COR-L47 (cell line): ENCODE data around the gene OTUD4.
"Not testable (repeated sequence)": the region's sequence is repeated elsewhere in the genome, so short reads cannot be mapped to it uniquely, and the experiment has no call there.

Experiments used
- DNase-seq: peaks from one replicate; lab custom pipeline; 2025; lab: John Stamatoyannopoulos, UW

Gene OTUD4

DNA sequence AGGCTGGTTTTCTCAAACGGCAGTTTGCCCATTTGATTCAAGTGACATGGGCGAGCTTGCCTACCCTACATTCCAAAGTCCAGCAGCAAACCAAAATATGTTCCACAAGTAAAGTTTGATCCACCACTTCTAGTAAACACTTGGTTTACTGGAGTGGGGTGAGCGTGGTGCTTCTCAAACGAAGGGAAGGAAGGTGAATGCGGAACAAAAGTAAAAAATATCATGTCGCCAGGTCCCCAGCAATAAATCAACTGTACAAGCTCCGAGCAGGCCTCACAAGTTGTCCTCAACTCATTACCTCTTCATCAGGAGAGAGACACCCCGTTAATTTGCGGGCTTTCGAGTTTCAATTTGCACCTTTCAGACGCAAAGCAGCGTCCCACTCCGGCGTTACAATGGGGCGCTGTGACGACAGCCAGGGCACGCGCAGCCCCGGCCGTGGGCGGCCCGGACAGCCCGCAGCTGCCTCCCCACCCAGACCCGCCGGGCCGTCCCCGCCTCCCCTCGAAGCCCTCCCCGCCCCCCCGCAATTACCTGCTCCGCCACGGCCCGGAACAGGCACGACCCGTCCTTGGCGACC lies 1.0 kb downstream of the OTUD4 start:
- DNase-seq: peak; percentile 20

DNA sequence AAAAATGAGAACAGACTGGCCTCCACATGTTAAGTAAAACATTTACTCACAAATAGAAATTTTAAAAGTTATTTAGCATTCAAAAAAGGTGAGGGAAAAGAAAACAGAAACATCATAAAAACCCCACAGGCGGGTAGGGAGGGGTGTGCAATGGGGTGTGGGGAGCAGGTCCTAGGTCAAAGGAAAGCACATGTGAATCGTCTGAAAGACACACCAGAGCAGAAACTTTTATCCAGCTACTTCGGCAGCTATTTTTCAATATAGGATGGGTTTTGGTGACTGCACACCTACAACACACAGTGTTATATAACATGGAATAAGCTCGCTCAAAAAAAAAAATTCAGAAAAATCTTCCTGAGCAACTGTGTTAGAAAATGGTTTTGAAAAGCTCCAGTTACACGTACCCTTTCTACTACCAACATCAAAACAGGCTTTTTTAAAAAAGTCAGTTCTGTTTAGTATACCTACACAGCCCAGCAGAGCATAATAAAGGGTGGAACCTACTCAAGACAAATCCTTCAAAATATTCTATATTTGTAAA lies 1.6 kb downstream of the OTUD4 start:
- no peak for DNase-seq

DNA sequence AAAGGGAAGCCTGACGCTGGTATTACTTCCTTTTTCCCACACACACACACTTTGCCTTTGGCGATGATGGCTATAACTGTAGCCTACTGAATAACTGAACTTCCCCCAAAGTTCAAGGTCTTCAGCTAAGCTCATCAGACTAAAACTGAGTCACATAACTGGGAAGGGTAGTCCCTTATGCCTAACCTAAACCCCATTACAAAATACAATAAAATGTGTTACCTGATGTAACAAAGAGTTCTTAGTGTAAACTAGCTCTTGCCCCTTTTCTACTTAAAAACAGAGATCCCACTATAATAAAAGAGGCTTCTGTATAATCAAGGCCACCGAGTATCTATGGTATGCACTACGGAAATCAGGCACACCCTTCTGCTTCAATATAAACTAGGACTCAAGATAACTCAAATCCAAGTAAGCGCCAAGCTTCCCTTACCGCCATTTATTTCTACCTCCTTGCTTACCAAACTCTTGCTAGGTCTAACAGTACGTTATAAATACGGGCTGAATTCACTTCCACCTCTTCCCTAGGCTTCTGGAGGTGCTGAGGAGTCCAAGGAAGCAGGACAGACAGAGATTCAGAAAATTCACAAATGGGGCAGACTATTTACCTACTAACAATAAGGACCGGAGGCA lies 2.4 kb downstream of the OTUD4 start:
- no peak for DNase-seq

DNA sequence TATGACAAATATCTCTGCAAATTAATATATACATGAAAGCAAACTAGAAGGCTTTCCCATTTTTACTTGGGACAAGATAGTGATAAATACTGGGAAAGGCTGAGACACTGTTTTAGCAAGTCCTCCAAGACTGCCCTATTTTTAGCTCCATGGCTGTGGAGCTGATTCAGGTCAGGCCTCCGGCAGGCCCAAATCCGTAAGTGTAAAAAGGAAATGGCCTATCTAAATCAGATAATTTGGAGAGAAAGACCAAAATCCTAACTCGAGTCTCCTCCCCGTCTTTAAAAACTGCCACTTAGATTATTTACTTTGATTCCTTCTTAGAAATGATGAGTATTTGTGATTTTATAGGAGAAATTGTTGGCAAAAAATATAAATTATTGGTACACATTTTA lies 2.9 kb downstream of the OTUD4 start:
- no peak for DNase-seq

DNA sequence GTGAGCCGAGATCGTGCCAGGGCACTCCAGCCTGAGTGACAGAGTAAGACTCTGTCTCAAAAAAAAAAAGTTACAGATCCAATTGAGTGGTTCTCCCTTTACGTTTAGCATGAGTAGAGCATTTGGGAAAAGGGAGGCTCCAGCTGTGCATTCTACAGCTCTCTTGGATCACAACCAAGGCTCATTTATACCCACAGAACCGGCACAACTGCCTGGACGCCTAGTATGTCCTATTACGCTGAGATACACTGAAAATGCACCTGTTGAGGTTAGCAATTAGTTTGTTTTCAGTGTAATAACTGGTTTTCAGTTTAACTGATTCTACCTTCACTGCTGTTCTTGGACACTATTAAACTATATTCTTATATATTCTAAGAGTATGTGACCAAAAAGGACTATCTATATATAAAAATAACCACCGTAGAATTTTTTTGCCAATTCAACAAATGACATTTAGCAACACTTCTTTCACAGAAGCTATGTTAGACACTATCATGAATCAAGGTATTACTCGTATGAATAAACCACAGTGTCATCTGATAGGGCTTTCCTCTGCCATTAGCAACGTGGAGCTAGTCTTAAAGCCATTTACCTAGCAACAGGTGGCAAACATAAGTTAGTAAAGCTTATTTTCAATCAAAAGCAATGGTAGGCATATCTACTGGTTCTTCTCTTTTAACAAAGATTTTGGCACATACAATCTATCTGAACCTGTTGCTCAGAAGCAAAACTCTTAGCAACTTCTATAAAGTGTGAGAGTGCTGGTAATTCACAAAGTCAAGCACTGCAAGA lies 3.6 kb downstream of the OTUD4 start:
- no peak for DNase-seq

DNA sequence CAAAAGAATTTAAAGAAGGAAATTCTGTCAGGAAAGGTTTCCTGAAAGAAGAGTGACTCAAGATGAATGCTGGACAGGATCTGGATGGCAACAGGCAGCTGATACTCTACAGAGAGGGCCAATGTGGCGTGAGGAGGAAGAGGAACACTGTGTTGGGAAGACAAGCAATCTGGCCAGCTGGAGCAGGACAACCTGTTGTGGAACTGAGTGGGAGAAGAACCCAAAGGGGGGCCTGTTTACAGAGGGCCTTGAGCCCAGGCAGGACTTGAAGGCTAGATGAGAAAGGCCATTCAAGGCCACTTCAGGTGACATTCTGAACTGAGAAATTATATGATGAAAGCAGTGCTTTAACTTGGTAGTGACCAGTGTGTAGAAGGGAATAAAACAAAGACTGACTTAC lies 8.5 kb downstream of the OTUD4 start:
- DNase-seq: no peak

DNA sequence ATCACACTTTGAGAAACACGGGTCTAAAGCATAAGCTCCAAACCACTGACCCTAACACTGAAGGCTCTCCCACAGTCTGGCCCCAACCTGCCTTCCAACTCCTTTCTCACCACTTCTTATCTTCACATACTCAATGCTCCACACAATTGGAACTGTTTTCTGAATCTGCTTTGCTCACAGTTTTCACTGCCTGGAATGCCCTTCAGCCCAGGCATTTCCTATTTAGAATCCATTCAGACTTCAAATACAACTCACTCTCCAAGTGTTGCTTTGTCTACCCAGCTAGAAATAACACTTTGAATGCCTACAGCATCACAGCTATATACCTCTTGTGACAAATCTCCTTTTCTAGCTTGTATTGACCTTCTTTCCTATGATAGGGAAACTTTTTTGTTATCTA lies 10.2 kb downstream of the OTUD4 start:
- DNase-seq: no peak

DNA sequence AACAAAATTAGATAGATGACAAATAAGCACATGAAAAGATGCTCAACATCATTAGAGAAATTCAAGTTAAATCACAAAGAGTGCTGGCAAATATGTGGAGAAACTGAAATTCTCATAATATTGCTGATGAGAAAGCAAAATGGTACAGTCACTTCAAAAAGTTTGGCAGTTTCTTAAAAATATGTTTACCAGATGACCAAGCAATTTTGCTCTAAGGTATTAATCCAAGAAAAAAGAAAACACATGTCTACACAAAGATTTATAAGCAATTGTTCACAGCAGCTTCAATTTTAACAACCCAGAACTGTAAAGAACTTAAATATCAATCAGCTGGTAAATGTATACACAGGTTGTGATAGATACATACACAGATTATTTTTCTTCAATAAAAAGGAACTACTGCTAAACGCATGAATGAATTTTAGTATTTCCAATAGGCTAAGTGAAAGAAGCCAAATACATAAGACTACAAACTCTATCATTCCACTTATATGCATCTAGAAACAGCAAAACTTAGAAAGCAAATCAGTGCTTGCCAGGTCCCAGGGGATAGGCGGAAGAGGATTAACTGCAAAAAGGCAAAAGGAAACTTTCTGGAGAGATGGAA lies 11.7 kb downstream of the OTUD4 start:
- no peak for DNase-seq

DNA sequence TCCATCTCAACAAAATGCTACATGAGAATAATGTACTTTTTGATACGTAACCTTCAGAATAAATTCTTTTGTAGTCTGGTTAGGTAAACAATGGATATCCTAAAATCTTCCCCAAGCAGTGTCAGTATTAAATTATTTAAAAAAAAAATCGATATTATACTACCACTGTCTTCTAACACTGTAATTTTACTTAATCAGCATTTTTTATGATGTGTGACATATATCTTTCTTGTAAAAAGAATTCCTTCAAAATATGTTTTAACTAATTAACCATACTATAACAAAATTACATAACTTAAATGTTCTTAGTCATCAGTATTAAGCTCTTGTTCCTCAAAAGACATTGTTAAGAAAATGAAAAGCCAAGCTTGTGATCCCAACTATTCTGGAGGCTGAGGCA lies 12.5 kb downstream of the OTUD4 start:
- no peak for DNase-seq

DNA sequence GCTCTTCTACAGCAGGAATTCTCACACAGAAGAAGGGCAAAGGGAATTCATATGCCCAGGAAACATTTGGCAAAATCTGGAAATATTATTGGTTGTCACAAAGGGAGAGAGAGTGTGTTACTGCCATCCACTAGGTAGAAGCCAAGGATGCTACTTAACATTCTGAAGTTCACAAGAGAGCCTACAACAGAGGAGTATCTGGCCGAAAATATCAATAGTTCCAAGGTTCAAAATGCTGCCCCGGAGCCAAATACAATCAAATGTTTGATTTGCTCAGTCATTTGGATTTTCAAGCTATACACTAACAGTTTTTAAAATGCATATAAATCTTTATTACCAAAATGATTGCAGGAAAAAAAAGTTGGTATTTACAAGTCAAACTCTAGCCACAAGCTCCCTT lies 18.8 kb downstream of the OTUD4 start:
- no peak for DNase-seq

DNA sequence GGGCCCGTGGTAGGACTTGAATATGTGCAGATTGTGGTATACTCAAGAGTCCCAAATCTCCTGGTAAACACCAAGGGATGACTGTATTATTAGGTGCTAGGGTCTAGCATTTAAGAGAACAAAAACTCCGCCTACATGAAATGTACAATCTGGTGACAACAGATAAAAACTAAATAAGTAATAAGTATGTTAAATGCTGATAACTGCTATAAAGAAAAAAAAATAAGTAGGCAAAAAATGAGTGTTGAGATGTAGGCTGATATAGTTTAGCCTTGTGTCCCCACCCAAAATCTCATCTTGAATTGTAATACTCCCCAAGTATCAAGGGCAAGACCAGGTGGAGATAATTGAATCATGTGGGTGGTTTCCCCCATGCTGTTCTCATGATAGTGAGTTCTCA lies 23.4 kb downstream of the OTUD4 start:
- DNase-seq: no peak

DNA sequence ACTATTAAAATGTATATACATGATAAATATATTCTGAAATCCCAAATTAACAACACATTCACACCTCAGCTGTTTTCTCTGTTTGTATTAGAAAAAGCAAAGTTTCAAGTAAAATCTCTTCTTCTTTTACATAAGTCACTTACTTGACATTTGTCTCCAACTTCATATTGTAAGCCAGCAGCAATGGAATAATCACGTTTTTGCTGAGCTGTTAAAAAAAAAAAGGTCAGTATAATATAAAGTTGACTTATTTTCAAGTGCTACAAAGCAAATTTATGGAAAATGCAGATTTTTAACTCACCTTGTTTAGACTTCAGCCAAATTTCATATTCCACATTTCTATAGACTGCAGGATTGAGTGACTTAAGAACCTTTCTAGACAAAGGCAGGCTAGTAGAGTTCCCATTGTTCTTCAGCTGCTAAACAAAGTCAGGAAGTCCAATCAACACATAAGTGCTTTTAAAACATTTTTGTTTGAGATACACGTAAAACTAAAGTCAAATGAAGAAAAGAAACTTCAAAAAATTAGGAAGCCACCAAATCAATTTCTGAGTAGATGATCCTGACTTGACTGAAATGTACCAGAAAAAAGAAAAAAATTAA lies 25.0 kb downstream of the OTUD4 start:
- DNase-seq: no peak

DNA sequence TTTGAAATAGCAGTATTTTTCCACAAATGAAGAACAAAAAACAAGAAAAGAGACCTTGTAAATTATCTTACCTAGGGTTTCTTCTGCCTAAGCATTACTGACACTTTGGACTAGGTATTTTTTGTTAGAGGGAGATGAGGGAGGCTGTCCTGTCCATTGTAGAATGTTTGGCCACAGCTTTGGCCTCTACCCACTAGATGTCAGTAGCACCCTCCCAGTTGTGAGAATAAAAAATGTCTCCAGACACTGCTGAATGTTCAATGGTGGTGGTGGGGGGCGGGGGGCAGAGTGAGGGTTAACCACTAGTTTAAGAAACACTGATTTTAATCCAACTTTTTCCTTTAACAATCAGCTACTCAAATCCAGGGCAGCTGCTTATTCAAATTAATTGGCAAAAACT lies 25.8 kb downstream of the OTUD4 start:
- peak; percentile 3 for DNase-seq

DNA sequence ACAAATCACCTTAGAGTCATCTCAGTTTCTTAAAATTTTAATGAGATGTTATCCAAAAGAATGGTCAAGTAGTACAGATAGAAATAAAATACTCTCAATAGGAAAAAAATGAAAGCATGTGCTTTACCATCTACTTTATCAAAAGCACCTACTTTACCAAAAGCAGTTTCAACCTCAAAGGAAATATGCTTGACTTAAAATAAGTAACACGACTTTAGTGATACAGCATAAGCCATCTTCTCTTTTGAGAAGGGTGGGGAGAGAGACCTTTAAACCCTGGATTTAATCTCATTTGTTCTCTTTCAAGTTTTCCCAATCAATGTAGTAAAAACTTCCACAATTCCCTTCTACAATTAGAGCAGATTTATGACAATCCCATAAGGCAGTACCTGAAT lies 26.5 kb downstream of the OTUD4 start:
- DNase-seq: no peak

DNA sequence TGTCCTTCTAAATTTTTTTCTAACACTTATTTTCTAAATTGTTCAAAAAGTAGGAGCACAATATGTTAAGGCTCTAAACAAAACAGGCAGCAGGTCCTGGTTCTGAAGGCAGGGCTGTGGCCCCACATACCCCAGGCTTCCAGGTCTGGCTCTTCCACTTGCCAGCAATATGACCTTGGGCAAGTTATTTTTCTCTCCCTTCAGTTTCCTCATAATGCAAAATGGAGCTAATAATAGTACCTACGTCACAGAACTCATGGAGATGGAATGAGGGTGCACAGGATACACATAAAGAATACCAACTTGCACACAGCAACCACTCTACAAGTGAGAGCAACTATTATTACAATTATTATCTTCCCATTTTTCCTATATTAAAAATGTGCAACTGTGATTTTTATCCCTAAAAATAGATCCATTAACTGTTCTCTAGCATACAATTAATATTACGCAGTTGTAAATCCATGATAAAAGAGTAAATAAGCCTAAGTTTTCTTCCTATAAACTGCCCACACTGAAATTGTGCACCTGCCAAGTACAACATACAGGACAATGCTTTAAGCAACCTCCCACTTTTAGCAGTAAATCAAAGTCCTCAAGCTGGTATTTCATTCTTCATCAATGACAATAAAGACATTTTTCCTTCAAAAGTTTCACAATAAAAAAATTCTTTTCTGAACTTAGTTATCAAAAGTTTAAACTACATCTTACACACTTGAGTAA lies 27.0 kb downstream of the OTUD4 start:
- no peak for DNase-seq

DNA sequence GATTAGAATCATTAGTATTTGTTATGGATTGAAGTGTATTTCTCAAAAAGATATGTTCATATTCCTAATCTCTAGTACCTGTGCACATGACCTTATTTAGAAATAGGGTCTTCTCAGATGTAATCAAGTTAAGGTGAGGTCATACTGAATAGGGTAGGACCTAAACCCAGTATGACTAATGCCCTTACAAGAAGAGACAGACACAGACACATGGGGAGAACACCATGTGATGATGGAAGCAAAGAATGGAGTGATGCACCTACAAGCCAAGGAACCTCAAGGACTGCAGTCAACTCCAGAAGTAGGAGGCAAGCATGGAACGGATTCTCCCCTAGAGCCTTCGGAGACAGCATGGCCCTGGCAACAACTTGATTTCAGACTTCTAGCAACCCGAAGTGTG lies 31.4 kb downstream of the OTUD4 start:
- DNase-seq: no peak

DNA sequence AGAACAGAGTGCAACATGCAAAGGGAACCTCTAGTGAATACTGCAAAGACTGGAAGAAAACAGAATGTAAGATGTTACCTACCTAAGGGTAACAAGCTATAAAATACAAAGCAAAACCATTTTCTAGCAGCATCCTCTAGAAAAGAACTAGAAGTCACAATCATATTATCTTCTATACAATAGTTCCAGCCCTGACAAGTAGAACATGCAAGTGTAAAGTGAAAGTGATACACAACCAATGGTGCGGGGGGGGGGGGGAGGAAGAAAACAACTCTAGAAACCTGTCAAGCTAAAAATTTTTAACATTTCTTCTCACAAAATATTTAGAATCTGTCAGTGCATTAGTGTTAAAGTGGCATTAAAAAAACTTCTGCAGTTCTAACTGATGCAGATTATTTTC lies 44.2 kb downstream of the OTUD4 start:
- not testable (repeated sequence) for DNase-seq

DNA sequence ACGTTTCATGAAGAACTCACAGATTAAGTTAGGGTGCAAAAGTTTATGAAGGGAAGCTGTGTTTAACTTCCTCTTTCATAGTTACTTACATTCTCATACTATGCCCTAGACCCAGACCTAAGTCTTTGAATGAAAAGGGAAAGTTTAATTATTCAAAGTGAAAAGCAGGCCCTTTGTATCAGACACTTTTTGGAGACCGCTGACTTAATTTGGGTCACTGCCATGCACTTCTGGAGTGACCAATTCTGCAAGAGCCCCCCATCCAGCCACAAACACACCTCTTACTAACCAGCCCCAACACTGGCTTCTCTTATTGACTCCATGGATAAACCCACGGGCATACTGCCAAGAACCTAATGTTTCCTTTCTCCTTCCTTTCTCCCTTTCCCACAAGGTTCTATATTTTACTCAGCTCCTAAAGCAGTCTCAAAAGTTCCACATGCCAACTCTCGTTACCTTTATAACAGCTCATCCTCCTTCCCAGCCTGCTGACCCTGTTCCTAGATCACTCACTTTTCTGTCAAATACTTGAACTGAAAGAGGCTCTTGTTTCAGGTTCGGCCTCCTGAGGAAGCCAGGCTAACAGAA lies 47.8 kb downstream of the OTUD4 start:
- peak; percentile 5 for DNase-seq

DNA sequence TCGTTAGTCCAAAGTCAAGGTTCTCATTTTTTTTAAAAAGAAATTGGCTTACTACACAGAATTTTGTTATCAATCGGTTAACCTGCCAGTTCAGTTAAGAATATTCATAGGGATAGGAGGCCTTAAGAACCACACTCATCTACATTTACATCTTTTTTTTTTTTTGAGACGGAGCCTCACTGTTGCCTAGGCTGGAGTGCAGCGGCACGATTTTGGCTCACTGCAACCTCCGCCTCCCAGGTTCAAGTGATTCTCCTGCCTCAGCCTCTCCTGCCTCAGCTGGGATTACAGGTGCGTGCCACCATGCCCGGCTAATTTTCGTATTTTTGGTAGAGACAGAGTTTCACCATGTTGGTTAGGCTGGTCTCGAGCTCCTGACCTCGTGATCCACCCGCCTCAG lies 48.5 kb downstream of the OTUD4 start:
- DNase-seq: no peak

DNA sequence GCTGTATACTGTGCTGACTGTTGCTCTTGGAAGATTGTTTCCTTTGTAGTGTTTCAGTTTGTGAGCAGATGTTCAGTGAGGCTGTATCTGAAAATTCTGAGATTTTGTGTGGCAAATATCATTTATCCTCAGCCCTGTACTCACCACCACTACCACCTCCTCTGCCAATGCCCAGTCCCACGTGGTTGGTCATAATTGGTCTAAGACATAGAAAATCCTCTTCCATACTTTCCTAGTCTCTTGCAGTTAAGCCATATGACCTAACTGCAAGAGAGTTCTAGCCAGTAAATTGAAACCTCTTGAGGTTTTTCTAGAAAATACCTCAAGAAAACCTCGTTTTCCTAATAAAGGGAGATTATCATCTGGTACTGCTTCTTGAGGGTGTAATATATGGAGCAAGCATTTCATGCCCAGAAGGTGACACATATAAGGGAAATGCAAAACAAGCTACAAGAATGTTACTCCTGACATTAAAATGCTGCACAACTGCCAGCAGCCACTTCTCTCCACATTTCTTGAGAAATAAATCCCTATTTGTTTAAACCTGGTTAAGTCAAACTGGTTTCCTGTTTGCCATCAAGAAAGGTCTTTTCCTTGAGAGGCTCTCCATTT lies 49.5 kb downstream of the OTUD4 start:
- DNase-seq: no peak

DNA sequence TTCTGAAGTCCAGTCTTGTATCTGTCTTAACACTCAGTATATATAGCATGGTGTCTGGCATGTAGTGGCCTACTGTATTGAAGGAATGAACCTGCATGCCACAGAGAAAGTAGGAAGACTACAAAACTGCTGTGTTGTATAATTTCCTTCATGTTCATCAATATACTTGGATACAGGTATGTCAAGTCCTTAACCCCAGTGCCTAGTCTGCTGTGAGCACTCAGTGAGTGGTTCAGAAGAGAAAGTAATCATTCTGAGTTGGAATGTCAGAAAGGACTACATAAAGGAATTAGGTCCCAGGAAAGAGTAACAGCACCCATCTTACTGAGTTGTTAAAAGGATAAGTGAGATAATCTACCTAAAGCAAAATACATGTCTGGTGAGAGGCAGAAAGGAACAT lies 50.3 kb downstream of the OTUD4 start:
- DNase-seq: no peak
